ENCODE results near the gene PTBP1.

The PTBP1 gene

GRCh38 chr19:772063-772462, 25.2 kb upstream of the PTBP1 start:
- no peak for DNase-seq (ENCODE audit: low read depth in 1 of 2, low spot score in 1 of 2)

- DNase-seq (ENCODE audit: low read depth in 1 of 2, low spot score in 1 of 2), result no peak
These were observed 24.4 kb upstream of the PTBP1 start for GRCh38 chr19:772730-773436.

- no peak for DNase-seq (ENCODE audit: low read depth in 1 of 2, low spot score in 1 of 2)
These were observed 20.7 kb upstream of the PTBP1 start for GRCh38 chr19:776549-776948.

- no peak for DNase-seq (ENCODE audit: low read depth in 1 of 2, low spot score in 1 of 2)
These were observed 18.2 kb upstream of the PTBP1 start for GRCh38 chr19:778910-779653.

GRCh38 chr19:780935-781334, 16.3 kb upstream of the PTBP1 start:
- DNase-seq (ENCODE audit: low read depth in 1 of 2, low spot score in 1 of 2), result no peak

- no peak for DNase-seq (ENCODE audit: low read depth in 1 of 2, low spot score in 1 of 2)
These were observed 15.5 kb upstream of the PTBP1 start for GRCh38 chr19:781800-782184.

GRCh38 chr19:782185-782877, 14.9 kb upstream of the PTBP1 start:
- no peak for DNase-seq (ENCODE audit: low read depth in 1 of 2, low spot score in 1 of 2)

GRCh38 chr19:782878-783668, 14.2 kb upstream of the PTBP1 start:
- DNase-seq (ENCODE audit: low read depth in 1 of 2, low spot score in 1 of 2), result no peak

GRCh38 chr19:784541-784940, 12.7 kb upstream of the PTBP1 start:
- DNase-seq (ENCODE audit: low read depth in 1 of 2, low spot score in 1 of 2), result no peak

- DNase-seq (ENCODE audit: low read depth in 1 of 2, low spot score in 1 of 2), result no peak
These were observed 9.7 kb upstream of the PTBP1 start for GRCh38 chr19:787536-787935.

GRCh38 chr19:788686-788982, 8.6 kb upstream of the PTBP1 start:
- no peak for DNase-seq (ENCODE audit: low read depth in 1 of 2, low spot score in 1 of 2)

GRCh38 chr19:788983-789700, 8.1 kb upstream of the PTBP1 start:
- DNase-seq (ENCODE audit: low read depth in 1 of 2, low spot score in 1 of 2), result no peak

GRCh38 chr19:789701-790060, 7.6 kb upstream of the PTBP1 start:
- DNase-seq (ENCODE audit: low read depth in 1 of 2, low spot score in 1 of 2), result no peak

- DNase-seq (ENCODE audit: low read depth in 1 of 2, low spot score in 1 of 2), result no peak
These were observed 6.2 kb upstream of the PTBP1 start for GRCh38 chr19:791007-791566.

- DNase-seq (ENCODE audit: low read depth in 1 of 2, low spot score in 1 of 2), result no peak
These were observed 5.5 kb upstream of the PTBP1 start for GRCh38 chr19:791567-792305.

GRCh38 chr19:792306-792885, 4.9 kb upstream of the PTBP1 start:
- no peak for DNase-seq (ENCODE audit: low read depth in 1 of 2, low spot score in 1 of 2)

- no peak for DNase-seq (ENCODE audit: low read depth in 1 of 2, low spot score in 1 of 2)
These were observed 3.4 kb upstream of the PTBP1 start for GRCh38 chr19:793806-794205.

- no peak for DNase-seq (ENCODE audit: low read depth in 1 of 2, low spot score in 1 of 2)
These were observed 2.1 kb upstream of the PTBP1 start for GRCh38 chr19:795073-795611.

Data from stimulated activated CD4-positive, alpha-beta T cell treated with anti-CD3 and anti-CD28 coated beads, Interleukin-15, amount 100 ng/mL, for 1 hour (primary cell).